Epithelial cell of esophagus (primary cell): ENCODE data around the gene NOL11.
"Not testable (repeated sequence)": the region's sequence is repeated elsewhere in the genome, so short reads cannot be mapped to it uniquely, and the experiment has no call there.

Experiments used
- DNase-seq: peaks from one replicate; pipeline ENCODE4 v3.0.0; 2010; ENCODE audit warnings: low read depth
- H3K4me3 ChIP-seq: 2 replicates; pipeline ENCODE4 v1.5.1; 2011; ENCODE audit warnings: mild to moderate bottlenecking, low read length, control low read depth
- TF ChIP-seq, protein P1 (sequence below): IDR thresholded peaks from 2 replicates; pipeline ENCODE4 v1.5.1; 2011; ENCODE audit warnings: low read depth, mild to moderate bottlenecking, low read length, control low read depth, inconsistent platforms; ENCODE audit not compliant: insufficient read depth; ENCODE audit errors: missing control alignments

The NOL11 gene

DNA sequence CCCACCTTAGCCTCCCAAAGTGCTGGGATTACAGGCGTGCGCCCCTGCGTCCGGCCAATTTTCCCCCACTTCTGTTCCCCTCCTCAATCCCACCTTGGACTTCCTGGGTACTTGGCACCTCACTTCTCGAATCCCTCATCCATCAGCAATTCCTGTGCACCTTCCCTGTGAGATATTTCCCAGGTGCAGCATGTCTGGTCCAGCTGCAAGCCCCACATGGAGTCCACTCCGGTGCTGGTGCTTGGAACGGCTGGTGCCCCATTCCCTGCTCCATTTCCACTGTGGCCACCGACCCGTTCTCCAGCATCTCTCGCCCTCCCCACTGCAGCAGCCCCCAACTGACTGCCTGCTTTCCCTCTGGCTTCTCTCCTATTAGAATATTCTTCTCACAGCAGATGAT, 35.3 kb downstream of the NOL11 start:
- no peak for DNase-seq
- H3K4me3 ChIP-seq = no peak overlapping the region
- TF ChIP-seq, protein P1, sequence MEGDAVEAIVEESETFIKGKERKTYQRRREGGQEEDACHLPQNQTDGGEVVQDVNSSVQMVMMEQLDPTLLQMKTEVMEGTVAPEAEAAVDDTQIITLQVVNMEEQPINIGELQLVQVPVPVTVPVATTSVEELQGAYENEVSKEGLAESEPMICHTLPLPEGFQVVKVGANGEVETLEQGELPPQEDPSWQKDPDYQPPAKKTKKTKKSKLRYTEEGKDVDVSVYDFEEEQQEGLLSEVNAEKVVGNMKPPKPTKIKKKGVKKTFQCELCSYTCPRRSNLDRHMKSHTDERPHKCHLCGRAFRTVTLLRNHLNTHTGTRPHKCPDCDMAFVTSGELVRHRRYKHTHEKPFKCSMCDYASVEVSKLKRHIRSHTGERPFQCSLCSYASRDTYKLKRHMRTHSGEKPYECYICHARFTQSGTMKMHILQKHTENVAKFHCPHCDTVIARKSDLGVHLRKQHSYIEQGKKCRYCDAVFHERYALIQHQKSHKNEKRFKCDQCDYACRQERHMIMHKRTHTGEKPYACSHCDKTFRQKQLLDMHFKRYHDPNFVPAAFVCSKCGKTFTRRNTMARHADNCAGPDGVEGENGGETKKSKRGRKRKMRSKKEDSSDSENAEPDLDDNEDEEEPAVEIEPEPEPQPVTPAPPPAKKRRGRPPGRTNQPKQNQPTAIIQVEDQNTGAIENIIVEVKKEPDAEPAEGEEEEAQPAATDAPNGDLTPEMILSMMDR = no peak

GRCh38 chr17:67754001-67754400, 36.3 kb downstream of the NOL11 start:
- DNase-seq = no peak
- TF ChIP-seq, protein P1 = no peak
- H3K4me3 ChIP-seq = no peak overlapping the region

- DNase-seq, H3K4me3 ChIP-seq: not testable (repeated sequence)
Measured at GRCh38 chr17:67754686-67755085, 37.0 kb downstream of the NOL11 start.

GRCh38 chr17:67756766-67757165, 39.0 kb downstream of the NOL11 start:
- DNase-seq = not testable (repeated sequence)

GRCh38 chr17:67759355-67760171, 41.8 kb downstream of the NOL11 start:
- TF ChIP-seq, protein P1 = no peak
- DNase-seq = no peak
- no peak overlapping the region for H3K4me3 ChIP-seq

More at GRCh38 chr17:67756766-67757165, 39.0 kb downstream of the NOL11 start:
- not testable (repeated sequence) for H3K4me3 ChIP-seq

DNA sequence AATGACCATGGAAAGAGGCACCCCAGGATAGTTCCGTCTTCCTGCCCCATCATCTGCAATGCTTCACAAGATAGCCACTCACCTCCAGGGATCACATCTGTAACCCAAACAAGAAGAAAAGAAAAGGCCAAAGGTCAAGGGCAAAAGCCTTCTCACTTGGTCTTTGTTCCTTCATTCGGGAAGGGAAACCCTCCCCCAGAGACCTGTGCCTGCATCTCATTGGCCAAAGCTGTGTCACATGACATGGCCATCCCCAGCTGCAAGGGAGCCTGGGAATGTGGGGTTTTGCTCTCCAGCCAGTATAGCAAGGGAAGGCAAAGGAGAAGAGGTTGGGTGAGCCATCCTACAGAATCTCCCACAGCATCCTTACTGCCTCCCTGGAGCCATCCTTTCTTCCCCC, 47.9 kb downstream of the NOL11 start:
- H3K4me3 ChIP-seq = no peak overlapping the region
- no peak for DNase-seq
- TF ChIP-seq, protein P1 = no peak

DNA sequence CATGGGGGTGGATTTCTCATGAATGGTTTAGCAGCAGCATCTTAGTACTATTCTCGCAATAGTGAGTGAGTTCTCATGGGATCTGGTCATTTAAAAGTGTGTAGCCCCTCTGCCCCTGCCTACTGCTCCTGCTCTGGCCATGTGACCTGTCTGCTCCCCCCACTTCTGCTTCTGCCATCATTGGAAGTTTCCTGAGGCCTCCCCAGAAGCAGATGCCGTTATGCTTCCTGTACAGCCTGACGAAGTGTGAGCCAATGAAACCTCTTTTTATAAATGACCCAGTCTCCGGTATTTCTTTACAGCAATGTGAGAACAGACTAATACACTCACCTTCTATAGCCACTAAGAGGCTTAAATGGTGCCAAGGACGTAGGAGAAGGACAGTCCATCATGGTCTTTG, 51.5 kb downstream of the NOL11 start:
- no peak overlapping the region for H3K4me3 ChIP-seq
- no peak for DNase-seq
- TF ChIP-seq, protein P1 = no peak

GRCh38 chr17:67770539-67770938, 52.8 kb downstream of the NOL11 start:
- TF ChIP-seq, protein P1 = no peak
- no peak overlapping the region for H3K4me3 ChIP-seq
- DNase-seq = no peak
